Prostate gland (tissue), 2 donors: ENCODE data around the gene FAM32A. TPM values are rescaled to one million over a fixed set of nuclear protein-coding genes. Genes with fewer than 3 reads are reported as not detected.

Experiments
- DNase-seq: peaks from one replicate; pipeline ENCODE4 v3.0.0-alpha.2; 2019; ENCODE audit warnings: low spot score
- H3K27ac ChIP-seq, 2 donors: fragments of 200-600 bp; sonication (generic); 2 replicates each; pipeline ENCODE4 v1.5.1; 2017 to 2019
- H3K27me3 ChIP-seq: fragments of 200-600 bp; sonication (generic); replicated peaks from 2 replicates; pipeline ENCODE4 v1.5.1; 2019; ENCODE audit not compliant: insufficient read depth
- H3K36me3 ChIP-seq, 2 donors: fragments of 200-600 bp; sonication (generic); 1 replicate in 1 of 2; 2 replicates in 1 of 2; pipeline versions ENCODE4 v1.5.1 to v1.8.1; 2017 to 2019
- H3K4me1 ChIP-seq: fragments of 200-600 bp; sonication (generic); replicated peaks from 2 replicates; pipeline ENCODE4 v1.5.1; 2019
- H3K4me3 ChIP-seq, 2 donors: fragments of 200-600 bp; sonication (generic); 2 replicates each; pipeline ENCODE4 v1.5.1; 2017 to 2019
- H3K9me3 ChIP-seq: fragments of 200-600 bp; sonication (generic); 2 replicates; pipeline ENCODE4 v1.5.1; 2017
- POLR2A ChIP-seq: fragments of 450-650 bp; IDR thresholded peaks from one replicate; pipeline ENCODE4 v1.6.1; 2016; ENCODE audit warnings: antibody characterized with exemption, mild to moderate bottlenecking
- POLR2AphosphoS5 ChIP-seq: sonication (generic); formaldehyde crosslinking; IDR thresholded peaks from one replicate; pipeline ENCODE4 v1.6.1; 2017; ENCODE audit warnings: antibody characterized with exemption
- WGBS: methylation state at CpG from one replicate; pipeline ENCODE4 v1.1.5; 2018; 5-methylcytosine and 5-hydroxymethylcytosine counted together
- intact Hi-C: fragments of 100-400 bp; cut with DNase I; formaldehyde crosslinking; loops from one replicate; pipeline ENCODE4 v1.14.2; 2022
- total RNA-seq, 2 donors: library from RNA; depleted of rRNA; stranded (reverse); fragments of >200 nt; gene quantifications; one replicate each; pipeline ENCODE4 v1.1.0, GENCODE V29; 2016
- TF ChIP-seq, protein P1 (sequence below), 4 experiments: fragments of 200-600 bp in 2 of 4; fragments of 450-650 bp in 2 of 4; sonication (generic) in 2 of 4; IDR thresholded peaks; 1 replicate in 3 of 4; 2 replicates in 1 of 4; pipeline ENCODE4 v1.5.1; 2016 to 2019; ENCODE audit warnings: antibody characterized with exemption in 4 of 4, mild to moderate bottlenecking in 2 of 4, moderate library complexity in 2 of 4

The FAM32A gene
- total RNA-seq, 2 donors from 2014 or later: 98.1 to 103 TPM

DNA sequence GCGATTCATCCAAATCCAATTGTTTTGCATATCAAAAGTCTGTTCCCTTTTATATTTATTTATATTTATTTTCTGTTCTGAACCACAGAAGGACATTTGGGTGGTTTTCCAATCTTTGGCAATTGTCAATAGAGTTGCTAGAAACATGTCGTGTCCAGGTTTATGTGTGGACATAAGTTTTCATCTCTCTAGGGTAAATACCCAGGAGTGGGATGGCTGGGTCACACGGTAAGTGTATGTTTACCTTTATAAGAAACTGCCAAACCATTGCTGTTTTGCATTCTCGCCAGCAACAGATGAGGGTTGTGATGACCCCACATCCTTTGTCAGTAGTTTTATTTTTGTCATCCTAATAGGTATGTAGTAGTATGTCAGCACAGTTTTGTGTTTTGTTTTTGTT is 25.0 kb downstream of the FAM32A start:
- H3K27me3 ChIP-seq: no peaks in the 10 kb centered on the region
- no peaks in the 10 kb centered on the region for H3K4me1 ChIP-seq
- peak; percentile 21 for DNase-seq
- H3K4me3 ChIP-seq: no peak overlapping the region
- no peaks in the 10 kb centered on the region for H3K9me3 ChIP-seq
- H3K36me3 ChIP-seq: no peaks in the 10 kb centered on the region
- no peak overlapping the region for H3K27ac ChIP-seq
- TF ChIP-seq POLR2AphosphoS5: peak; percentile 68
- no peak for TF ChIP-seq POLR2A
- intact Hi-C loops: no loop called here
- 64% methylated on average over 4 of the region's 4 CpGs for WGBS

DNA sequence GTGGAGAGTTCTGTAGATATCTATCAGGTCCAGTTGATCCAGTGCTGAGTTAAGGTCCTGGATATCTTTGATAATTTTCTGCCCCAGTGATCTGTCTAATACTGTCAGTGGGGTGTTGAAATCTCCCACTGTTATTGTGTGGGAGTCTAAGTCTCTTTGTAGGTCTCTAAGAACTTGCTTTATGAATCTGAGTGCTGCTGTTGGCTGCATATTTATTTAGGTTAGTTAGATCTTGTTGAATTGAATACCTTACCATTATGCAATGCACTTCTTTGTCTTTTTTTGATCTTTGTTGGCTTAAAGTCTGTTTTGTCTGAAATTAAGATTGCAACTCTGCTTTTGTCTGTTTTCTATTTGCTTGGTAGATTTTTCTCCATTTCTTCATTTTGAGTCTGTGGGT is 27.9 kb downstream of the FAM32A start:
- H3K9me3 ChIP-seq: no peaks in the 10 kb centered on the region
- no peak overlapping the region for H3K4me3 ChIP-seq
- DNase-seq: no peak
- no peaks in the 10 kb centered on the region for H3K27me3 ChIP-seq
- no peak overlapping the region for H3K27ac ChIP-seq
- no peaks in the 10 kb centered on the region for H3K4me1 ChIP-seq
- TF ChIP-seq POLR2AphosphoS5 (no peak), POLR2A (no peak)
- TF ChIP-seq, protein P1, sequence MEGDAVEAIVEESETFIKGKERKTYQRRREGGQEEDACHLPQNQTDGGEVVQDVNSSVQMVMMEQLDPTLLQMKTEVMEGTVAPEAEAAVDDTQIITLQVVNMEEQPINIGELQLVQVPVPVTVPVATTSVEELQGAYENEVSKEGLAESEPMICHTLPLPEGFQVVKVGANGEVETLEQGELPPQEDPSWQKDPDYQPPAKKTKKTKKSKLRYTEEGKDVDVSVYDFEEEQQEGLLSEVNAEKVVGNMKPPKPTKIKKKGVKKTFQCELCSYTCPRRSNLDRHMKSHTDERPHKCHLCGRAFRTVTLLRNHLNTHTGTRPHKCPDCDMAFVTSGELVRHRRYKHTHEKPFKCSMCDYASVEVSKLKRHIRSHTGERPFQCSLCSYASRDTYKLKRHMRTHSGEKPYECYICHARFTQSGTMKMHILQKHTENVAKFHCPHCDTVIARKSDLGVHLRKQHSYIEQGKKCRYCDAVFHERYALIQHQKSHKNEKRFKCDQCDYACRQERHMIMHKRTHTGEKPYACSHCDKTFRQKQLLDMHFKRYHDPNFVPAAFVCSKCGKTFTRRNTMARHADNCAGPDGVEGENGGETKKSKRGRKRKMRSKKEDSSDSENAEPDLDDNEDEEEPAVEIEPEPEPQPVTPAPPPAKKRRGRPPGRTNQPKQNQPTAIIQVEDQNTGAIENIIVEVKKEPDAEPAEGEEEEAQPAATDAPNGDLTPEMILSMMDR (IDR thresholded peaks at IDR 0.05): no peak
- H3K36me3 ChIP-seq: no peaks in the 10 kb centered on the region
- intact Hi-C loops: no loop called here

DNA sequence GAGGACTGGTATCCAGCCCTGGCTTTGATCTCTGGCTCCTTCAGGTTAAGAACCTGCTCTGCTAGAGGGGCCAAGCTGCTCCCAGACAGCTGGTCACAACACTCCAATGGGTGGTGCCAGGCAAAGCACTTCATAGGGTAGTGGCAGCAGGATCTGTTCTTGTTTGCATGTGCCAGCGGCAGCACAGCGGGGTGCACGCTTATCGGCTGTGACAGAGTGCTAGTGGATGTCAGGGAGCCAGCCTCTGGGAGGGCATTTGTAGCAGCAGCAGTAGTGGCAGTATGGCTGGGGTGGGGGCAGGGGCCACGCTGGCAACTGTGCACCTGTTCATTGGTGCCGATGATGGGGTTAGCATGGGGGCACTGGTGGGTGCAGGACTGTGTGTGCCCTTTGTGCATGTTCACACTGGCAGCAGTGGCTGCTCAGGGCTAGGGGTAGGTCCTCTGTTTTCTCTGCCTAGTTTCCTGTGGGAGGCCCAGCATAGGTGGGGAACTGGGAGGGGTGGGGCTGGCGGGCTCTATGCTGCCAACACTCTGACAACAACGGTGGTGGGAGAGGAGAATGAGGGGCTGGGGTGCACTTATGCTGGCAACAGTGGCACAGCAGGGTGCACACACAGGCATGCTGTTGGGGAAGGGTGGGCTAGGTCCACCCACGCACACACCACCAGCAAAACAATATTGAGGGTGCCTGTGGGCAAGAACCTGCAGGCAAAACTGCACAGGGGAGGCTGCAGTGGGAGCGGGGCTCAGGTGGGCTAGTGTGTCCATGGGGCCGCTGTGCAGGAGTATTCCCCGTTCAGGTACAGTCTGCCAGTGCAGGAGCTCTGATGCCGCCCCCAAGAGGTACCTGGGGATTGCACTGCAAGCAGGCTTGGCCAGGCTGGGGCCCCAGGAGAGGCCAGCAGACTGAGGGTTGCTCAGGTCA is 31.8 kb downstream of the FAM32A start:
- Histone ChIP-seq H3K36me3 (no peaks in the 10 kb centered on the region), H3K9me3 (no peaks in the 10 kb centered on the region), H3K4me3 (no peak overlapping the region), H3K27me3 (no peaks in the 10 kb centered on the region), H3K4me1 (no peaks in the 10 kb centered on the region), H3K27ac (no peak overlapping the region)
- no peak for DNase-seq
- intact Hi-C loops: no loop called here
- TF ChIP-seq, protein P1 (IDR thresholded peaks at IDR 0.05): no peak
- no peak for TF ChIP-seq POLR2A
- no peak for TF ChIP-seq POLR2AphosphoS5
- WGBS: 85% methylated on average over 13 of the region's 13 CpGs

DNA sequence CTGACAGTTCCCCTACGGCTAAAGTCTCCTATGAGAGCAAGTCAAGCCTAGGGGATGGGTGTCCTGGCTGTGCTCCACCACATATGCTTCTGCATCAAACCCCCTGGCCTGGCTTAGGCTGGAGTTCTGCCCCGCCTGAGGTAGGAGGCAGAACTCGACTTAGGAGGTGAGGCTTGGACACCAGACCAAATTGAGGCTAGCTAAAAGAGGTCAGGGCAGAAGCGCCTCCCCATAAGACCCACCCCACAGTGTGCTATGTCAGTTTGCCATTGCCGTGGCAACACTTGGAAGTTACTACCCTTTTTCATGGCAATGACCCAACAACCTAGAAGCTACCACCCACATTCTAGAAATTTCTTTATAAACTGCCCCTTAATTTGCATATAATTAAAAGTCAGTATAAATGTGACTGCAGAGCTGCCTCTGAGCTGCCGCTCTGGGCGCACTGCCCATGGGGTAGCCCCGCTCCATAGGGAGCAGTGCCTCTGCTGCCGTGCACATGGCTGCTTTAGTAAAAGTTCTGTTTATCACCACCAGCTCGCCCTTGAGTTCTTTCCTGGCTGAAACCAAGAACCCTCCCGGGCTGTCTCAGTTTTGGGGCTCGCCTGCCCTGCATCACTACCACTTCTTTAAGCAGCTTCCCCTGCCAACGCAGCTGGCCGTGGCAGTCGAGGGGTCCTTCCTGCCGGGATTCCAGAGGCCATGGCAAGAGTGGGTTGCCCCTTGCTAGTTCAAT is 32.7 kb downstream of the FAM32A start:
- DNase-seq: no peak
- H3K9me3 ChIP-seq: no peaks in the 10 kb centered on the region
- no peaks in the 10 kb centered on the region for H3K36me3 ChIP-seq
- H3K4me1 ChIP-seq: no peaks in the 10 kb centered on the region
- intact Hi-C loops: no loop called here
- TF ChIP-seq, protein P1 (IDR thresholded peaks at IDR 0.05): no peak
- TF ChIP-seq POLR2A (no peak), POLR2AphosphoS5 (no peak)
- H3K4me3 ChIP-seq: no peak overlapping the region
- H3K27me3 ChIP-seq: no peaks in the 10 kb centered on the region
- 93% methylated on average over 16 of the region's 16 CpGs for WGBS
- H3K27ac ChIP-seq: no peak overlapping the region

DNA sequence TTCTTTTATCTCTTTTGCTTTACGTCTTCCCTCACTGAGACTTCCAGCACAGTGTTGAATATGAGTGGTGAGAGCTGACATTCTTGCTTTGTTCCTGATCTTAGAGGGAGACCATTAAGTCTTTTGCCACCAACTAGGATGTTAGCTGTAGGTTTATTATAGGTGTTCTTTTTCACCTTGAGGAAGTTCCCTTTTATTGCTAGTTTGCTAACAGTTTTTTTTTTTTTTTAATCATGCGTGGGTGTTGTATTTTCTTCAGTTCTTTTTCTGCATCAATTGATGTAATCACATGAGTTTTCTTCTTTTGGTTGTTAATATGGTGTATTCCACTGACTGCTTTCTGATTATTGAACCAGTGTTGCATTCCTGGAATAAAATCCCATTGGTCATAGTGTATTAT is 33.6 kb downstream of the FAM32A start:
- Histone ChIP-seq H3K27me3 (no peaks in the 10 kb centered on the region), H3K36me3 (peaks cover 0 to 3% of the 10 kb centered on the region in 2 donors), H3K9me3 (no peaks in the 10 kb centered on the region), H3K27ac (no peak overlapping the region), H3K4me1 (no peaks in the 10 kb centered on the region), H3K4me3 (no peak overlapping the region)
- intact Hi-C loops: no loop called here
- no peak for DNase-seq
- TF ChIP-seq, protein P1 (IDR thresholded peaks at IDR 0.05): no peak
- TF ChIP-seq POLR2A: no peak
- TF ChIP-seq POLR2AphosphoS5: no peak
- whole genome bisulfite sequencing: 79% methylated on average over 2 of the region's 2 CpGs
